AG09319 (cell line): Measurements from ENCODE around the gene ANKLE1.
"Not testable (repeated sequence)": the region's sequence is repeated elsewhere in the genome, so short reads cannot be mapped to it uniquely, and the experiment has no call there.

Source experiments
- DNase-seq: peaks from one replicate; pipeline ENCODE4 v3.0.0-alpha.2; 2010; ENCODE audit warnings: low read depth; ENCODE audit errors: extremely low read depth
- CTCF ChIP-seq: IDR thresholded peaks from 2 replicates; pipeline ENCODE4 v1.5.1; 2011; ENCODE audit warnings: low read depth, mild to moderate bottlenecking, inconsistent platforms, low read length, moderate library complexity

Gene ANKLE1

GRCh38 chr19:17264641-17264979 lies 17.1 kb upstream of the ANKLE1 start, which contains the start of gene USHBP1:
Gene USHBP1, minus strand, starts transcription at chr19:17264745. Its CDS starts 446 bp downstream, at chr19:17264299.
- DNase-seq, result no peak

GRCh38 chr19:17266026-17266425 lies 15.7 kb upstream of the ANKLE1 start:
- no peak for TF ChIP-seq CTCF
- DNase-seq, result no peak

More at GRCh38 chr19:17264641-17264979, 17.1 kb upstream of the ANKLE1 start, which contains the start of gene USHBP1:
- no peak for TF ChIP-seq CTCF

GRCh38 chr19:17266589-17266974 lies 15.1 kb upstream of the ANKLE1 start:
- TF ChIP-seq CTCF, result no peak
- no peak for DNase-seq

GRCh38 chr19:17266975-17267788 lies 14.5 kb upstream of the ANKLE1 start, which contains the start of gene BABAM1:
Gene BABAM1, plus strand, starts transcription at chr19:17267443. Its CDS starts 1,364 bp downstream, at chr19:17268807.
- DNase-seq, result peak; percentile 98
- no peak for TF ChIP-seq CTCF

- no peak for DNase-seq
- TF ChIP-seq CTCF, result no peak
Observed at GRCh38 chr19:17268754-17269153, 12.9 kb upstream of the ANKLE1 start.

GRCh38 chr19:17274892-17275291 lies 6.8 kb upstream of the ANKLE1 start:
- not testable (repeated sequence) for DNase-seq

GRCh38 chr19:17275441-17276175 lies 6.1 kb upstream of the ANKLE1 start:
- DNase-seq, result no peak
- no peak for TF ChIP-seq CTCF
